ENCODE results near the gene ANAPC10.

GRCh38 chr4:145069361-145069760, 28.6 kb downstream of the ANAPC10 start:
- TF ChIP-seq CTCF (IDR thresholded peaks at IDR 0.05; ENCODE audit: low read length) (no peak), EZH2 (IDR thresholded peaks at IDR 0.05; ENCODE audit: borderline replicate concordance, low read length) (no peak)
